Vagina (tissue), 2 donors: ENCODE results near the gene HDGF.

ENCODE experiments used
- CTCF ChIP-seq, 3 experiments: fragments of 450-650 bp in 2 of 3; fragments of 200-600 bp in 1 of 3; sonication (generic) in 1 of 3; IDR thresholded peaks; one replicate each; pipeline ENCODE4 v1.5.1; 2017 to 2019; ENCODE audit warnings: antibody characterized with exemption in 3 of 3, mild to moderate bottlenecking in 2 of 3, moderate library complexity in 2 of 3
- POLR2A ChIP-seq, 2 donors: fragments of 450-650 bp; IDR thresholded peaks; one replicate each; pipeline ENCODE4 v1.6.1; 2017; ENCODE audit warnings: antibody characterized with exemption in 2 of 2, mild to moderate bottlenecking in 2 of 2, moderate library complexity in 2 of 2

GRCh38 chr1:156795787-156796186 is 44.3 kb upstream of the HDGF start:
- no peak for TF ChIP-seq CTCF (IDR thresholded peaks at IDR 0.05)
- TF ChIP-seq POLR2A (IDR thresholded peaks at IDR 0.05) = no peak
